Karpas-422 (cell line): Measurements from ENCODE around the gene ATP6V1F. TPM values are rescaled to one million over a fixed set of nuclear protein-coding genes. Genes with fewer than 3 reads are reported as not detected.

Source experiments
- DNase-seq: peaks from one replicate; pipeline ENCODE4 v3.0.0-alpha.2; 2015
- H2AFZ ChIP-seq: fragments of 200-600 bp; sonication (generic); 2 replicates; pipeline ENCODE4 v1.6.1; 2014; ENCODE audit warnings: antibody characterized with exemption, low read length, mixed read lengths
- H3K27ac ChIP-seq: fragments of 200-600 bp; sonication (generic); 2 replicates; pipeline ENCODE4 v1.5.1; 2014; ENCODE audit warnings: mild to moderate bottlenecking, low read length, moderate library complexity
- H3K27me3 ChIP-seq: fragments of 200-600 bp; sonication (generic); 2 replicates; pipeline ENCODE4 v1.6.1; 2014; ENCODE audit warnings: low read length, mixed read lengths
- H3K36me3 ChIP-seq: fragments of 200-600 bp; sonication (generic); 2 replicates; pipeline ENCODE4 v1.6.1; 2014; ENCODE audit warnings: low read length, mixed read lengths; ENCODE audit not compliant: insufficient read depth
- H3K4me1 ChIP-seq: fragments of 200-600 bp; sonication (generic); 2 replicates; pipeline ENCODE4 v1.6.1; 2014; ENCODE audit warnings: mild to moderate bottlenecking, low read length, mixed read lengths
- H3K4me2 ChIP-seq: fragments of 200-600 bp; sonication (generic); 2 replicates; pipeline ENCODE4 v1.6.1; 2014; ENCODE audit warnings: low read length, low read depth, mild to moderate bottlenecking; ENCODE audit not compliant: poor library complexity, severe bottlenecking
- H3K4me3 ChIP-seq: fragments of 200-600 bp; sonication (generic); 2 replicates; pipeline ENCODE4 v1.5.1; 2014; ENCODE audit warnings: mild to moderate bottlenecking, antibody characterized with exemption, low read length, mixed read lengths
- H3K79me2 ChIP-seq: fragments of 200-600 bp; sonication (generic); 2 replicates; pipeline ENCODE4 v1.6.1; 2014; ENCODE audit warnings: mild to moderate bottlenecking, low read length, mixed read lengths
- H3K9ac ChIP-seq: fragments of 200-600 bp; sonication (generic); 2 replicates; pipeline ENCODE4 v1.6.0; 2014; ENCODE audit warnings: low read length
- H3K9me2 ChIP-seq: fragments of 200-600 bp; sonication (generic), shearing (Covaris generic); replicated peaks from 2 replicates; pipeline ENCODE4 v1.6.0; 2014; ENCODE audit warnings: mild to moderate bottlenecking, low read length, moderate library complexity; ENCODE audit not compliant: insufficient read depth
- H3K9me3 ChIP-seq: fragments of 300-700, 200-600 bp; sonication (generic); 2 replicates; pipeline ENCODE4 v1.6.1; 2014; ENCODE audit warnings: low read length, mixed read lengths
- H4K20me1 ChIP-seq: fragments of 200-600 bp; sonication (generic); 2 replicates; pipeline ENCODE4 v1.6.1; 2014; ENCODE audit warnings: mild to moderate bottlenecking, antibody characterized with exemption, low read length, low read depth; ENCODE audit not compliant: insufficient read depth
- total RNA-seq: library from RNA; depleted of rRNA; stranded (reverse); fragments of >200 nt; shearing (Covaris generic); gene quantifications from 2 replicates; pipeline ENCODE4 v1.2.3, GENCODE V29; 2014; ENCODE audit warnings: low replicate concordance

ATP6V1F gene
- total RNA-seq, 1 experiment from 2014 or later = 208 TPM

- no peaks in the 10 kb centered on the region for H3K36me3 ChIP-seq
- H3K9me3 ChIP-seq = no peaks in the 10 kb centered on the region
- H3K27ac ChIP-seq = no peak overlapping the region
- H3K27me3 ChIP-seq = no peaks in the 10 kb centered on the region
- H3K4me3 ChIP-seq = no peak overlapping the region
- H3K79me2 ChIP-seq = no peaks in the 10 kb centered on the region
- no peak overlapping the region for H2AFZ ChIP-seq
- no peak overlapping the region for H3K9ac ChIP-seq
- no peaks in the 10 kb centered on the region for H4K20me1 ChIP-seq
- no peak for DNase-seq
- H3K4me2 ChIP-seq = no peak overlapping the region
- peaks cover 11% of the 10 kb centered on the region for H3K4me1 ChIP-seq
- no peaks in the 10 kb centered on the region for H3K9me2 ChIP-seq
Measured at GRCh38 chr7:128852537-128853254, 10.0 kb upstream of the ATP6V1F start.

GRCh38 chr7:128853799-128854198 lies 8.9 kb upstream of the ATP6V1F start:
- Histone ChIP-seq H3K9me2 (no peaks in the 10 kb centered on the region), H3K4me3 (no peak overlapping the region), H3K4me1 (peaks cover 12% of the 10 kb centered on the region), H3K4me2 (no peak overlapping the region), H3K9me3 (no peaks in the 10 kb centered on the region), H3K27me3 (no peaks in the 10 kb centered on the region), H3K27ac (no peak overlapping the region), H2AFZ (no peak overlapping the region), H4K20me1 (no peaks in the 10 kb centered on the region), H3K36me3 (no peaks in the 10 kb centered on the region), H3K9ac (no peak overlapping the region), H3K79me2 (no peaks in the 10 kb centered on the region)
- no peak for DNase-seq

GRCh38 chr7:128854396-128854795 lies 8.3 kb upstream of the ATP6V1F start:
- Histone ChIP-seq H3K27me3 (no peaks in the 10 kb centered on the region), H3K9me3 (no peaks in the 10 kb centered on the region), H3K4me1 (peaks cover 17% of the 10 kb centered on the region), H2AFZ (no peak overlapping the region), H3K4me3 (no peak overlapping the region), H4K20me1 (no peaks in the 10 kb centered on the region), H3K36me3 (no peaks in the 10 kb centered on the region), H3K79me2 (no peaks in the 10 kb centered on the region), H3K27ac (no peak overlapping the region), H3K9me2 (no peaks in the 10 kb centered on the region), H3K4me2 (no peak overlapping the region), H3K9ac (no peak overlapping the region)
- DNase-seq = no peak

DNA sequence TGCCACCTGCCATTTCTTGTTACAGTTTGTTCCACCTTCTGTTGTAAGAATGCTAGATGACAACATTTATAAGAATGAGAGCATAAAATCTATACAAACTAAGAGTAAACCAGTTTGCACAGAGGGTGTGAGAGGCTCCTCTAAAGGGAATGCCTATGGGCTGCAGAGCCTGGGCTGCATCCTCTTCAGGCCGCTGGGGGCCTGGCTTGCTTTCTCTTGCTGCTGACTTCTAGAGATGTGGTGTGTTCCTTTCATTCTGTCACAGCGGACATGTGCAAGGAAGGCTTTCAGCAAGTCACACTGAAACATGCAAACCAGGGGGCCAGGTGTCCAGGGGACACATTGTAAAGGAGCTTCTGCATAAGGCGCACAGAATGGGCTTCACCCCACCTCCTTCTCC lies 7.1 kb upstream of the ATP6V1F start:
- Histone ChIP-seq H4K20me1 (no peaks in the 10 kb centered on the region), H3K4me2 (no peak overlapping the region), H3K9me3 (no peaks in the 10 kb centered on the region), H2AFZ (no peak overlapping the region), H3K9ac (peak overlapping the region; percentile 24; the same call in 1 of the 2 replicates), H3K27me3 (no peaks in the 10 kb centered on the region), H3K79me2 (no peaks in the 10 kb centered on the region), H3K4me3 (no peak overlapping the region), H3K27ac (no peak overlapping the region), H3K4me1 (peaks cover 17% of the 10 kb centered on the region), H3K36me3 (no peaks in the 10 kb centered on the region), H3K9me2 (no peaks in the 10 kb centered on the region)
- DNase-seq = peak; percentile 63

DNA sequence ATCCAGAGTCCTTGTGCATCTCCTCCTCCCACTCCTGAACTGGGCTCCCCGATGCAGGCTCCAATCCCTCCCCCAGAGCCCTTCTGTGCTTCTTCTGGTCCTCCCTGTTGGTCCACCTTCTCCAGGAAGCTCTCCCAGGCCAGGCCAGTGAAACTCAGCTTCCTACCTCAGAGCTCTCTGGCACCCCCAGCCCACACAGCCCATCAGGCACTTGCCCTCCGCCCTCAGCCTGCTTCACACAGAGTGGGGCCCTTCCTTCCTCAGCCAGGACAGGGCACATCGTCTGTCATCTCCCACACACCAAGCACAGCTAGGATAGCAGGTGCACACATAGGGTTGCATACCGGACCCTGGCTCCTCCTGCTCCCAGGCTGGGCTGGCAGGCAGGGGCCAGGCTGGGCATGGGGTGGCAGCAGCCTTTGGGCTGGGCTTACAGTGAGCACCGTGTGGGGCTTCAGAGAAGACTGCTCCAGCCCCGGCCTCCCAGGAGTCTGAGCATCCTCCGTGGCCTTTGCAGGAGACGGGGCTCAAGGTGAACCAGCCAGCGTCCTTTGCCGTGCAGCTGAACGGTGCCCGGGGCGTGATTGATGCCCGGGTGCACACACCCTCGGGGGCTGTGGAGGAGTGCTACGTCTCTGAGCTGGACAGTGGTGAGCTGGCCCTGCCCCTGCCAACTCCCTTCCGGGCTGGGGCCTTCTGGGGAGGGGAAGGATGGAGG lies 6.5 kb upstream of the ATP6V1F start:
- Histone ChIP-seq H3K27ac (no peak overlapping the region), H3K4me1 (peaks cover 17% of the 10 kb centered on the region), H3K9me3 (no peaks in the 10 kb centered on the region), H3K4me2 (no peak overlapping the region), H3K79me2 (no peaks in the 10 kb centered on the region), H3K9me2 (no peaks in the 10 kb centered on the region), H2AFZ (no peak overlapping the region), H3K27me3 (no peaks in the 10 kb centered on the region), H3K9ac (peak overlapping the region; percentile 24; the same call in 1 of the 2 replicates), H3K36me3 (no peaks in the 10 kb centered on the region), H3K4me3 (no peak overlapping the region), H4K20me1 (no peaks in the 10 kb centered on the region)
- no peak for DNase-seq

- no peak overlapping the region for H3K4me3 ChIP-seq
- H3K27ac ChIP-seq = no peak overlapping the region
- H4K20me1 ChIP-seq = peaks cover 5% of the 10 kb centered on the region
- no peaks in the 10 kb centered on the region for H3K27me3 ChIP-seq
- H3K9me3 ChIP-seq = no peaks in the 10 kb centered on the region
- H3K79me2 ChIP-seq = peaks cover 9% of the 10 kb centered on the region
- H3K36me3 ChIP-seq = no peaks in the 10 kb centered on the region
- H3K9ac ChIP-seq = no peak overlapping the region
- H3K4me1 ChIP-seq = peaks cover 23% of the 10 kb centered on the region
- no peak overlapping the region for H2AFZ ChIP-seq
- H3K4me2 ChIP-seq = no peak overlapping the region
- DNase-seq = no peak
- H3K9me2 ChIP-seq = no peaks in the 10 kb centered on the region
Measured at GRCh38 chr7:128858380-128859231, 4.0 kb upstream of the ATP6V1F start.

GRCh38 chr7:128859232-128860157 lies 3.2 kb upstream of the ATP6V1F start:
- H3K4me2 ChIP-seq = no peak overlapping the region
- no peak overlapping the region for H3K9ac ChIP-seq
- H3K27me3 ChIP-seq = no peaks in the 10 kb centered on the region
- H3K79me2 ChIP-seq = peaks cover 18% of the 10 kb centered on the region
- H3K4me3 ChIP-seq = no peak overlapping the region
- no peaks in the 10 kb centered on the region for H3K9me2 ChIP-seq
- H3K4me1 ChIP-seq = peaks cover 31% of the 10 kb centered on the region
- no peaks in the 10 kb centered on the region for H3K36me3 ChIP-seq
- no peak overlapping the region for H3K27ac ChIP-seq
- H2AFZ ChIP-seq = no peak overlapping the region
- no peaks in the 10 kb centered on the region for H3K9me3 ChIP-seq
- no peak for DNase-seq
- peaks cover 9% of the 10 kb centered on the region for H4K20me1 ChIP-seq
